Liver (tissue), 4 donors: ENCODE data around the gene ABCB1. TPM values are rescaled to one million over a fixed set of nuclear protein-coding genes. Genes with fewer than 3 reads are reported as not detected.

Source experiments
- polyA plus RNA-seq, 2 donors: library from polyadenylated mRNA; stranded (reverse) in 1 of 2; unstranded in 1 of 2; fragments of 200-250 nt in 1 of 2; fragments of >200 nt in 1 of 2; fragmentation: Nextera tagmentation in 1 of 2; extraction: Ambion mirVana in 1 of 2; gene quantifications; one replicate each; pipeline versions ENCODE4 v1.2.1 to v1.2.3, GENCODE V29; 2013 to 2015
- total RNA-seq, 2 donors: library from RNA; depleted of rRNA; stranded (reverse); fragments of >200 nt; gene quantifications; one replicate each; pipeline ENCODE4 v1.2.3, GENCODE V29; 2014
- donor health status: healthy.
- donor health status: healthy.
- donor health status: healthy.

The ABCB1 gene
- total and polyA plus RNA-seq, 4 donors: 11.9 to 53.2 (median 21.0) TPM

Other genes with a start within 250 kb of the ABCB1 start
- gene ABCB4, start 125.2 kb downstream of the ABCB1 start, total RNA-seq: 100 to 1,000 TPM in 1 of 2 donors, 1 to 10 TPM in 1; 6.7 to 409 TPM
- 10 to 100 TPM; 61.5 to 93.8 TPM for gene ABCB4, start 125.2 kb downstream of the ABCB1 start, polyA plus RNA-seq
- gene RUNDC3B, start 27.5 kb upstream of the ABCB1 start, total RNA-seq: 1 to 10 TPM in 1 of 2 donors, under 1 TPM in 1; 0.93 to 6.4 TPM
- 1 to 10 TPM; 4.9 to 6.2 TPM for gene RUNDC3B, start 27.5 kb upstream of the ABCB1 start, polyA plus RNA-seq